ENCODE measurements around the gene ARFIP1. TPM values are rescaled to one million over a fixed set of nuclear protein-coding genes. Genes with fewer than 3 reads are reported as not detected.

Gene ARFIP1
- total RNA-seq, 1 experiment from 2014 or later = 32.7 TPM

DNA sequence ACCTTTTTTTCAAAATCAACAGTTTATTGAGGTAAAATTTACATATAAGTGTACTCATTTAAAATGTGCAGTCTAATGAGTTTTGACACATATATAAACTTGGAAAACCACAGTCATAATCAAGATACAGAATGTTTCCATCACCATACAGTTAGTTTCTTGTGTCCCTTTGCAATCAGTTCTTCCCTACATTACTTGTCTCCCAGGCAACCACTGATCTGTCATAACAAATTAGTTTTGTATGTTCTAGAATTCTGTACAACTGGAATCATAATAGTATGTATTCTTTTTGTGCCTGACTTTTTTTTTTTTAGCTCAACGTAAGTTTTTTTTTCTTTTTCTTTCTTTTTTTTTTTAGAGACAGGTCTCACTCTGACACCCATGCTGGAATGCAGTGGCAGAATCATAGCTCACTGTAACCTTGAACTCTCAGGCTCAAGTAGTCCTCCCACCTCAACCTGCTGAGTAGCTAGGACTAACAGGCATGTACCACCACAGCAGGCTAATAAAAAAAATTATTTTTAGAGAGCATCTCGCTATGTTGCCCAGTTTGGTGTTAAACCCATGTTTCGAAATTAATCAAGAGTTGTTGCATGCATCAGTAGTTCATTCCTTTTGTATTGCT lies 26.9 kb downstream of the ARFIP1 start:
- Histone ChIP-seq H3K9me2 (ENCODE audit: insufficient read depth) (no peaks in the 10 kb centered on the region), H3K9me3 (ENCODE audit: control insufficient read depth in 1 of 2, insufficient read depth in 1 of 2, low read depth in 1 of 2, low read length in 2 of 2) (no peaks in the 10 kb centered on the region), H2AFZ (ENCODE audit: low read depth, low read length, poor library complexity, severe bottlenecking) (no peak overlapping the region), H3K36me3 (ENCODE audit: control insufficient read depth in 1 of 2, insufficient read depth in 2 of 2, low read length in 2 of 2) (no peaks in the 10 kb centered on the region), H4K20me1 (ENCODE audit: insufficient read depth) (peaks cover 4% of the 10 kb centered on the region; the same call in 1 of the 2 replicates), H3K4me3 (replicated peaks in 1 of 2; ENCODE audit: low read depth in 1 of 2, low read length in 2 of 2) (no peak overlapping the region), H3K27me3 (ENCODE audit: insufficient read depth, low read length) (no peaks in the 10 kb centered on the region), H3K79me2 (ENCODE audit: insufficient read depth, low read length) (peaks cover 72% of the 10 kb centered on the region), H3K9ac (ENCODE audit: low read length) (no peak overlapping the region), H3K4me1 (ENCODE audit: control insufficient read depth in 1 of 2, insufficient read depth in 2 of 2, low read length in 2 of 2) (no peaks in the 10 kb centered on the region; a peak in 1 of 4 replicates), H3K27ac (ENCODE audit: low read depth, low read length) (no peak overlapping the region), H3K4me2 (ENCODE audit: low read length) (no peak overlapping the region)
- DNase-seq (ENCODE audit: low read depth, low spot score) (no peak), ATAC-seq (no peak)
- no TSS peak for BruUV-seq (replicated peaks)
- intact Hi-C loops (cut with micrococcal nuclease) = no loop called here
- POLR2A ChIA-PET = no interaction called here
- TF ChIP-seq, protein P1, sequence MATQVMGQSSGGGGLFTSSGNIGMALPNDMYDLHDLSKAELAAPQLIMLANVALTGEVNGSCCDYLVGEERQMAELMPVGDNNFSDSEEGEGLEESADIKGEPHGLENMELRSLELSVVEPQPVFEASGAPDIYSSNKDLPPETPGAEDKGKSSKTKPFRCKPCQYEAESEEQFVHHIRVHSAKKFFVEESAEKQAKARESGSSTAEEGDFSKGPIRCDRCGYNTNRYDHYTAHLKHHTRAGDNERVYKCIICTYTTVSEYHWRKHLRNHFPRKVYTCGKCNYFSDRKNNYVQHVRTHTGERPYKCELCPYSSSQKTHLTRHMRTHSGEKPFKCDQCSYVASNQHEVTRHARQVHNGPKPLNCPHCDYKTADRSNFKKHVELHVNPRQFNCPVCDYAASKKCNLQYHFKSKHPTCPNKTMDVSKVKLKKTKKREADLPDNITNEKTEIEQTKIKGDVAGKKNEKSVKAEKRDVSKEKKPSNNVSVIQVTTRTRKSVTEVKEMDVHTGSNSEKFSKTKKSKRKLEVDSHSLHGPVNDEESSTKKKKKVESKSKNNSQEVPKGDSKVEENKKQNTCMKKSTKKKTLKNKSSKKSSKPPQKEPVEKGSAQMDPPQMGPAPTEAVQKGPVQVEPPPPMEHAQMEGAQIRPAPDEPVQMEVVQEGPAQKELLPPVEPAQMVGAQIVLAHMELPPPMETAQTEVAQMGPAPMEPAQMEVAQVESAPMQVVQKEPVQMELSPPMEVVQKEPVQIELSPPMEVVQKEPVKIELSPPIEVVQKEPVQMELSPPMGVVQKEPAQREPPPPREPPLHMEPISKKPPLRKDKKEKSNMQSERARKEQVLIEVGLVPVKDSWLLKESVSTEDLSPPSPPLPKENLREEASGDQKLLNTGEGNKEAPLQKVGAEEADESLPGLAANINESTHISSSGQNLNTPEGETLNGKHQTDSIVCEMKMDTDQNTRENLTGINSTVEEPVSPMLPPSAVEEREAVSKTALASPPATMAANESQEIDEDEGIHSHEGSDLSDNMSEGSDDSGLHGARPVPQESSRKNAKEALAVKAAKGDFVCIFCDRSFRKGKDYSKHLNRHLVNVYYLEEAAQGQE (IDR thresholded peaks at IDR 0.05; ENCODE audit: low read depth) = no peak
- TF ChIP-seq YY1 (IDR thresholded peaks at IDR 0.05; ENCODE audit: extremely low read depth, insufficient replicate concordance, low read depth, low read length) (no peak), ZNF274 (IDR thresholded peaks at IDR 0.05; ENCODE audit: low read depth, low read length) (no peak), EZH2 (IDR thresholded peaks at IDR 0.05) (no peak), TCF7L2 (IDR thresholded peaks at IDR 0.05; ENCODE audit: borderline replicate concordance, extremely low read depth, insufficient read depth, insufficient read length) (no peak), POLR2A (IDR thresholded peaks at IDR 0.05; ENCODE audit: borderline replicate concordance, extremely low read depth, insufficient read depth, insufficient read length) (no peak), SP1 (IDR thresholded peaks at IDR 0.05; ENCODE audit: low read depth) (no peak), ZFX (IDR thresholded peaks at IDR 0.05) (no peak), ELF1 (IDR thresholded peaks at IDR 0.05; ENCODE audit: borderline replicate concordance, low read depth) (no peak), SIN3A (IDR thresholded peaks at IDR 0.05; ENCODE audit: low read depth) (no peak), POLR2AphosphoS5 (IDR thresholded peaks at IDR 0.05; ENCODE audit: low read depth, low read length) (no peak), FOSL1 (IDR thresholded peaks at IDR 0.05; ENCODE audit: low read depth) (no peak), EZH2phosphoT487 (IDR thresholded peaks at IDR 0.05; ENCODE audit: borderline replicate concordance) (no peak), CEBPB (IDR thresholded peaks at IDR 0.05; ENCODE audit: low read depth) (no peak), SRF (IDR thresholded peaks at IDR 0.05; ENCODE audit: low read depth) (no peak), RAD21 (IDR thresholded peaks at IDR 0.05; ENCODE audit: low read depth) (no peak)
- TF ChIP-seq, protein P2, sequence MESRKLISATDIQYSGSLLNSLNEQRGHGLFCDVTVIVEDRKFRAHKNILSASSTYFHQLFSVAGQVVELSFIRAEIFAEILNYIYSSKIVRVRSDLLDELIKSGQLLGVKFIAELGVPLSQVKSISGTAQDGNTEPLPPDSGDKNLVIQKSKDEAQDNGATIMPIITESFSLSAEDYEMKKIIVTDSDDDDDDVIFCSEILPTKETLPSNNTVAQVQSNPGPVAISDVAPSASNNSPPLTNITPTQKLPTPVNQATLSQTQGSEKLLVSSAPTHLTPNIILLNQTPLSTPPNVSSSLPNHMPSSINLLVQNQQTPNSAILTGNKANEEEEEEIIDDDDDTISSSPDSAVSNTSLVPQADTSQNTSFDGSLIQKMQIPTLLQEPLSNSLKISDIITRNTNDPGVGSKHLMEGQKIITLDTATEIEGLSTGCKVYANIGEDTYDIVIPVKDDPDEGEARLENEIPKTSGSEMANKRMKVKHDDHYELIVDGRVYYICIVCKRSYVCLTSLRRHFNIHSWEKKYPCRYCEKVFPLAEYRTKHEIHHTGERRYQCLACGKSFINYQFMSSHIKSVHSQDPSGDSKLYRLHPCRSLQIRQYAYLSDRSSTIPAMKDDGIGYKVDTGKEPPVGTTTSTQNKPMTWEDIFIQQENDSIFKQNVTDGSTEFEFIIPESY (IDR thresholded peaks at IDR 0.05; ENCODE audit: extremely low read depth, insufficient replicate concordance, low read length) = no peak
- TF ChIP-seq, protein P3, sequence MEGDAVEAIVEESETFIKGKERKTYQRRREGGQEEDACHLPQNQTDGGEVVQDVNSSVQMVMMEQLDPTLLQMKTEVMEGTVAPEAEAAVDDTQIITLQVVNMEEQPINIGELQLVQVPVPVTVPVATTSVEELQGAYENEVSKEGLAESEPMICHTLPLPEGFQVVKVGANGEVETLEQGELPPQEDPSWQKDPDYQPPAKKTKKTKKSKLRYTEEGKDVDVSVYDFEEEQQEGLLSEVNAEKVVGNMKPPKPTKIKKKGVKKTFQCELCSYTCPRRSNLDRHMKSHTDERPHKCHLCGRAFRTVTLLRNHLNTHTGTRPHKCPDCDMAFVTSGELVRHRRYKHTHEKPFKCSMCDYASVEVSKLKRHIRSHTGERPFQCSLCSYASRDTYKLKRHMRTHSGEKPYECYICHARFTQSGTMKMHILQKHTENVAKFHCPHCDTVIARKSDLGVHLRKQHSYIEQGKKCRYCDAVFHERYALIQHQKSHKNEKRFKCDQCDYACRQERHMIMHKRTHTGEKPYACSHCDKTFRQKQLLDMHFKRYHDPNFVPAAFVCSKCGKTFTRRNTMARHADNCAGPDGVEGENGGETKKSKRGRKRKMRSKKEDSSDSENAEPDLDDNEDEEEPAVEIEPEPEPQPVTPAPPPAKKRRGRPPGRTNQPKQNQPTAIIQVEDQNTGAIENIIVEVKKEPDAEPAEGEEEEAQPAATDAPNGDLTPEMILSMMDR (IDR thresholded peaks at IDR 0.05 in 2 of 3, conservative IDR thresholded peaks at IDR 0.05 in 1 of 3; ENCODE audit: borderline replicate concordance in 1 of 3, insufficient read depth in 1 of 3, low read depth in 2 of 3, low read length in 2 of 3) = no peak
- TF ChIP-seq, protein P4, sequence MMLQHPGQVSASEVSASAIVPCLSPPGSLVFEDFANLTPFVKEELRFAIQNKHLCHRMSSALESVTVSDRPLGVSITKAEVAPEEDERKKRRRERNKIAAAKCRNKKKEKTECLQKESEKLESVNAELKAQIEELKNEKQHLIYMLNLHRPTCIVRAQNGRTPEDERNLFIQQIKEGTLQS (IDR thresholded peaks at IDR 0.05) = no peak
- RAD21 ChIA-PET (ENCODE audit: low non-redundant PET in 1 of 2, low total read pairs in 2 of 2, uncharacterized antibody in 2 of 2, unreplicated experiment in 2 of 2) = no interaction called here
- CTCF ChIA-PET = interaction anchor here (0.7 kb wide), 1 partner anchor 806 kb away, joined by 3 read pairs; no protein-coding TSS in a partner anchor
